HCT116 (cell line): ENCODE results near the gene SP100. TPM values are rescaled to one million over a fixed set of nuclear protein-coding genes. Genes with fewer than 3 reads are reported as not detected.

Experiments
- ATAC-seq: fragments of 200-7000 bp; cut with Tn5 transposase; 2 replicates; pipeline ENCODE4 v1.9.1; 2020; ENCODE audit warnings: mild to moderate bottlenecking, moderate library complexity
- BruUV-seq: library from RNA; stranded (reverse); fragments of 400-500 nt; replicated peaks from 2 replicates; lab custom pipeline; 2021; lab: Mats Ljungman, UMichigan
- CTCF ChIA-PET: fragments of 300-600 bp; sonication (Branson Sonifier 250); formaldehyde crosslinking; loops from one replicate; lab custom pipeline; 2021; ENCODE audit warnings: antibody characterized with exemption; lab: Charles Lee
- POLR2A ChIA-PET: fragments of 300-600, 350-600 bp; sonication (Branson Sonifier 250); formaldehyde crosslinking; loops from one replicate; lab custom pipeline; 2021; ENCODE audit warnings: antibody characterized with exemption; lab: Charles Lee
- RAD21 ChIA-PET, 2 experiments: fragments of 300-600 bp; sonication (Branson Sonifier 250); formaldehyde crosslinking; loops; one replicate each; lab custom pipeline; 2023; ENCODE audit warnings: low total read pairs in 2 of 2; ENCODE audit not compliant: uncharacterized antibody in 2 of 2, unreplicated experiment in 2 of 2, low non-redundant PET in 1 of 2; lab: Charles Lee
- DNase-seq: peaks from one replicate; pipeline ENCODE4 v3.0.0-alpha.2; 2010; ENCODE audit warnings: low read depth, low spot score
- H2AFZ ChIP-seq: fragments of 200-600 bp; shearing (Covaris generic), sonication (generic); 2 replicates; pipeline ENCODE4 v1.6.1; 2017; ENCODE audit warnings: low read depth, mixed run types, mixed read lengths, antibody characterized with exemption, low read length; ENCODE audit not compliant: poor library complexity, severe bottlenecking
- H3K27ac ChIP-seq: 2 replicates; pipeline ENCODE4 v1.5.1; 2012; ENCODE audit warnings: low read depth, low read length
- H3K27me3 ChIP-seq: fragments of 200-600 bp; sonication (generic); 2 replicates; pipeline ENCODE4 v1.6.1; 2016; ENCODE audit warnings: mixed run types, low read length, mixed read lengths; ENCODE audit not compliant: insufficient read depth
- H3K36me3 ChIP-seq, 2 experiments: fragments of 200-500 bp in 1 of 2; fragments of 200-600 bp in 1 of 2; sonication (Bioruptor generic) in 1 of 2; sonication (generic) in 1 of 2; 2 replicates each; pipeline versions ENCODE4 v1.5.1 to v1.6.1; 2014 to 2016; ENCODE audit warnings: low read length in 2 of 2, inconsistent platforms in 1 of 2, mixed read lengths in 1 of 2, mixed run types in 1 of 2; ENCODE audit not compliant: insufficient read depth in 2 of 2, control insufficient read depth in 1 of 2
- H3K4me1 ChIP-seq, 2 experiments: fragments of 200-600 bp in 1 of 2; sonication (generic) in 1 of 2; 2 replicates each; pipeline versions ENCODE4 v1.5.1 to v1.6.1; 2012 to 2017; ENCODE audit warnings: low read length in 2 of 2, inconsistent platforms in 1 of 2, mild to moderate bottlenecking in 1 of 2, mixed read lengths in 1 of 2, mixed run types in 1 of 2, moderate library complexity in 1 of 2; ENCODE audit not compliant: insufficient read depth in 2 of 2, control insufficient read depth in 1 of 2
- H3K4me2 ChIP-seq: fragments of 200-600 bp; sonication (generic); 2 replicates; pipeline ENCODE4 v1.6.1; 2017; ENCODE audit warnings: mixed run types, low read length, mixed read lengths
- H3K4me3 ChIP-seq, 2 experiments: fragments of 200-600 bp in 1 of 2; sonication (generic) in 1 of 2; replicated peaks in 1 of 2; 2 replicates each; pipeline ENCODE4 v1.5.1; 2011 to 2016; ENCODE audit warnings: low read length in 2 of 2, control low read depth in 1 of 2, low read depth in 1 of 2, mild to moderate bottlenecking in 1 of 2, mixed read lengths in 1 of 2, mixed run types in 1 of 2
- H3K79me2 ChIP-seq: fragments of 200-600 bp; sonication (generic); 2 replicates; pipeline ENCODE4 v1.6.1; 2017; ENCODE audit warnings: mild to moderate bottlenecking, mixed run types, low read length, moderate library complexity, mixed read lengths; ENCODE audit not compliant: insufficient read depth
- H3K9ac ChIP-seq: fragments of 200-600 bp; sonication (generic); 2 replicates; pipeline ENCODE4 v1.6.1; 2016; ENCODE audit warnings: low read length, mixed read lengths
- H3K9me2 ChIP-seq: fragments of 200-600 bp; sonication (generic), shearing (Covaris generic); 2 replicates; pipeline ENCODE4 v1.6.1; 2017; ENCODE audit warnings: mixed run types, mild to moderate bottlenecking, moderate library complexity; ENCODE audit not compliant: insufficient read depth
- H3K9me3 ChIP-seq, 2 experiments: fragments of 200-500 bp in 1 of 2; fragments of 200-600 bp in 1 of 2; sonication (Bioruptor generic) in 1 of 2; sonication (generic) in 1 of 2; 2 replicates each; pipeline ENCODE4 v1.6.1; 2014 to 2017; ENCODE audit warnings: low read length in 2 of 2, mixed read lengths in 2 of 2, inconsistent platforms in 1 of 2, low read depth in 1 of 2, mild to moderate bottlenecking in 1 of 2, mixed run types in 1 of 2, moderate library complexity in 1 of 2; ENCODE audit not compliant: control insufficient read depth in 1 of 2, insufficient read depth in 1 of 2
- H4K20me1 ChIP-seq: fragments of 200-600 bp; sonication (generic), shearing (Covaris generic); 2 replicates; pipeline ENCODE4 v1.6.1; 2017; ENCODE audit warnings: mixed run types, mild to moderate bottlenecking, moderate library complexity; ENCODE audit not compliant: insufficient read depth
- CEBPB ChIP-seq: IDR thresholded peaks from 2 replicates; pipeline ENCODE4 v1.6.1; 2012; ENCODE audit warnings: low read depth
- RAD21 ChIP-seq: IDR thresholded peaks from 2 replicates; pipeline ENCODE4 v1.6.1; 2012; ENCODE audit warnings: low read depth, mild to moderate bottlenecking
- REST ChIP-seq: IDR thresholded peaks from 2 replicates; pipeline ENCODE4 v1.6.1; 2012; ENCODE audit warnings: low read depth
- SIN3A ChIP-seq: IDR thresholded peaks from 2 replicates; pipeline ENCODE4 v1.6.1; 2012; ENCODE audit warnings: low read depth
- SP1 ChIP-seq: IDR thresholded peaks from 2 replicates; pipeline ENCODE4 v1.6.1; 2012; ENCODE audit warnings: low read depth
- SRF ChIP-seq: IDR thresholded peaks from 2 replicates; pipeline ENCODE4 v1.6.1; 2012; ENCODE audit warnings: low read depth
- ZFX ChIP-seq: fragments of 450-650 bp; IDR thresholded peaks from 2 replicates; pipeline ENCODE4 v1.6.1; 2017
- intact Hi-C: fragments of 100-400 bp; cut with micrococcal nuclease; formaldehyde crosslinking; loops from 2 replicates; pipeline ENCODE4 v1.10.0; 2022
- total RNA-seq: library from RNA; stranded (reverse); gene quantifications from one replicate; pipeline ENCODE4 v1.2.1, GENCODE V29; 2021; ENCODE audit not compliant: unreplicated experiment
- TF ChIP-seq, protein P1 (sequence below), 3 experiments: fragments of 200-600 bp in 1 of 3; sonication (generic) in 1 of 3; IDR thresholded peaks in 2 of 3; conservative IDR thresholded peaks in 1 of 3; 2 replicates each; pipeline ENCODE4 v1.5.1; 2012 to 2017; ENCODE audit warnings: low read depth in 2 of 3, low read length in 2 of 3, antibody characterized with exemption in 1 of 3, borderline replicate concordance in 1 of 3, control low read depth in 1 of 3, mild to moderate bottlenecking in 1 of 3, mixed read lengths in 1 of 3, mixed run types in 1 of 3, moderate library complexity in 1 of 3; ENCODE audit not compliant: insufficient read depth in 1 of 3

The SP100 gene
- total RNA-seq, 1 experiment from 2014 or later: 48.1 TPM

GRCh38 chr2:230419181-230419580 lies 3.2 kb downstream of the SP100 start:
- Histone ChIP-seq H3K4me1 (peaks cover 8 to 26% of the 10 kb centered on the region in 2 experiments; a peak in 3 of 4 replicates), H3K27me3 (no peaks in the 10 kb centered on the region), H3K79me2 (peaks cover 29% of the 10 kb centered on the region), H3K4me3 (no peak overlapping the region), H3K27ac (no peak overlapping the region), H3K9me3 (no peaks in the 10 kb centered on the region), H2AFZ (no peak overlapping the region), H3K9ac (no peak overlapping the region), H3K4me2 (no peak overlapping the region), H4K20me1 (no peaks in the 10 kb centered on the region), H3K36me3 (no peaks in the 10 kb centered on the region; a peak in 1 of 4 replicates), H3K9me2 (no peaks in the 10 kb centered on the region)
- TF ChIP-seq RAD21 (no peak), SP1 (no peak), ZFX (no peak), SRF (no peak)
- BruUV-seq: no TSS peak
- intact Hi-C loops: loop anchor here (10.0 kb wide), 1 partner anchor 376 kb away; no protein-coding TSS in a partner anchor
- ATAC-seq (no peak), DNase-seq (no peak)
- POLR2A ChIA-PET: no interaction called here
- CTCF ChIA-PET: no interaction called here
- RAD21 ChIA-PET: no interaction called here

DNA sequence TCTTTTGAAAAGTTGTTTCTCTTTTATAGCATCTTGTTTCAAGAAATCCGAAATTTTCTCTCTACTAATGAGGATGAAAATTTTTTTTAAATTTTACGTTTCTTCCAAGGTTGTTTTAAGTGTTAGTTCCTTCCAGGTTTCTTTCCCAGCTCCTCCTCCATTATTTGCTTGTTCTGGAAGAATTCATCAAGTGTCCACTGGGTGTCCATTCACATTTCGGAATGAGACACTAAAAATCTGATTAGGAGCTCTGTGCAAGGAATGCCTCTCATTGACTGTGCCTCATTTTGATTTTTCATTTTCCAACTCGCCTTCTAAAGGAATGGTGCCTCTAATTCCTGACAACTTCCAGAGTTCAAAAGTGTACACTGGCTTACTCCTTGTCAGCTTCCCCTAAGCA lies 6.1 kb downstream of the SP100 start:
- ATAC-seq: no peak
- Histone ChIP-seq H3K27ac (no peak overlapping the region), H3K4me2 (no peak overlapping the region), H3K9me2 (no peaks in the 10 kb centered on the region)
- POLR2A ChIA-PET: no interaction called here
- TF ChIP-seq REST (no peak), RAD21 (0 out of 2 replicates have a peak, but pooled peaks have one; percentile 9), SIN3A (no peak), CEBPB (no peak)
- TF ChIP-seq, protein P1, sequence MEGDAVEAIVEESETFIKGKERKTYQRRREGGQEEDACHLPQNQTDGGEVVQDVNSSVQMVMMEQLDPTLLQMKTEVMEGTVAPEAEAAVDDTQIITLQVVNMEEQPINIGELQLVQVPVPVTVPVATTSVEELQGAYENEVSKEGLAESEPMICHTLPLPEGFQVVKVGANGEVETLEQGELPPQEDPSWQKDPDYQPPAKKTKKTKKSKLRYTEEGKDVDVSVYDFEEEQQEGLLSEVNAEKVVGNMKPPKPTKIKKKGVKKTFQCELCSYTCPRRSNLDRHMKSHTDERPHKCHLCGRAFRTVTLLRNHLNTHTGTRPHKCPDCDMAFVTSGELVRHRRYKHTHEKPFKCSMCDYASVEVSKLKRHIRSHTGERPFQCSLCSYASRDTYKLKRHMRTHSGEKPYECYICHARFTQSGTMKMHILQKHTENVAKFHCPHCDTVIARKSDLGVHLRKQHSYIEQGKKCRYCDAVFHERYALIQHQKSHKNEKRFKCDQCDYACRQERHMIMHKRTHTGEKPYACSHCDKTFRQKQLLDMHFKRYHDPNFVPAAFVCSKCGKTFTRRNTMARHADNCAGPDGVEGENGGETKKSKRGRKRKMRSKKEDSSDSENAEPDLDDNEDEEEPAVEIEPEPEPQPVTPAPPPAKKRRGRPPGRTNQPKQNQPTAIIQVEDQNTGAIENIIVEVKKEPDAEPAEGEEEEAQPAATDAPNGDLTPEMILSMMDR (IDR thresholded peaks at IDR 0.05 in 2 of 3, conservative IDR thresholded peaks at IDR 0.05 in 1 of 3; ENCODE audit: borderline replicate concordance in 1 of 3, insufficient read depth in 1 of 3, low read depth in 2 of 3, low read length in 2 of 3): peak in 2 of 3 experiments; percentile 19 to 35; a peak in 2 of 6 replicates
- TF ChIP-seq, all 23 proteins: peak for 2
- ChIA-PET RAD21 (no interaction called here), CTCF (interaction anchor here (1.2 kb wide), 1 partner anchor 262 kb away, joined by 3 read pairs; no protein-coding TSS in a partner anchor)
- peaks cover 5 to 13% of the 10 kb centered on the region in 2 experiments; a peak in 3 of 4 replicates for H3K4me1 ChIP-seq
- peaks cover 33% of the 10 kb centered on the region for H3K79me2 ChIP-seq
- DNase-seq: no peak
- H3K27me3 ChIP-seq: no peaks in the 10 kb centered on the region
- H3K4me3 ChIP-seq: no peak overlapping the region
- H3K36me3 ChIP-seq: no peaks in the 10 kb centered on the region; a peak in 1 of 4 replicates
- intact Hi-C loops: no loop called here
- BruUV-seq: no TSS peak
- H2AFZ ChIP-seq: no peak overlapping the region
- H4K20me1 ChIP-seq: no peaks in the 10 kb centered on the region
- H3K9me3 ChIP-seq: no peaks in the 10 kb centered on the region
- no peak overlapping the region for H3K9ac ChIP-seq
